ENCODE measurements around the gene CD6. TPM values are rescaled to one million over a fixed set of nuclear protein-coding genes. Genes with fewer than 3 reads are reported as not detected.

The CD6 gene
- total RNA-seq, 4 donors from 2014 or later = 0.16 to 0.25 TPM; not detected in 2

- no peaks in the 10 kb centered on the region for H3K36me3 ChIP-seq
- H3K4me1 ChIP-seq = no peaks in the 10 kb centered on the region
- intact Hi-C loops (cut with DNase I; ENCODE audit: low total_unique reads) (no loop called here), in situ Hi-C loops (cut with MboI; ENCODE audit: low sequenced_read_pairs in 4 of 4) (loop anchor here in 1 of 4 donors (25.0 kb wide), 1 partner anchor 110 kb away; no protein-coding TSS in a partner anchor)
- no peak overlapping the region for H3K4me3 ChIP-seq
- H3K27me3 ChIP-seq = no peaks in the 10 kb centered on the region
- ATAC-seq = no peak
- TF ChIP-seq POLR2A (IDR thresholded peaks at IDR 0.05) = no peak
- no peak for TF ChIP-seq CTCF (IDR thresholded peaks at IDR 0.05 in 4 of 5, conservative IDR thresholded peaks at IDR 0.05 in 1 of 5)
- DNase-seq = no peak
- no peak overlapping the region for H3K27ac ChIP-seq
- H3K9me3 ChIP-seq = no peaks in the 10 kb centered on the region
Observed at GRCh38 chr11:60977224-60977623, 5.7 kb downstream of the CD6 start.

- no peaks in the 10 kb centered on the region for H3K4me1 ChIP-seq
- in situ Hi-C loops (cut with MboI; ENCODE audit: low sequenced_read_pairs in 4 of 4) (loop anchor here in 1 of 4 donors (25.0 kb wide), 1 partner anchor 109 kb away; no protein-coding TSS in a partner anchor), intact Hi-C loops (cut with DNase I; ENCODE audit: low total_unique reads) (no loop called here)
- no peak for TF ChIP-seq CTCF (IDR thresholded peaks at IDR 0.05 in 4 of 5, conservative IDR thresholded peaks at IDR 0.05 in 1 of 5)
- TF ChIP-seq POLR2A (IDR thresholded peaks at IDR 0.05) = no peak
- H3K27ac ChIP-seq = no peak overlapping the region
- H3K27me3 ChIP-seq = no peaks in the 10 kb centered on the region
- DNase-seq (no peak), ATAC-seq (no peak)
- no peaks in the 10 kb centered on the region for H3K9me3 ChIP-seq
- H3K4me3 ChIP-seq = no peak overlapping the region
- H3K36me3 ChIP-seq = no peaks in the 10 kb centered on the region
Observed at GRCh38 chr11:60977836-60978235, 6.4 kb downstream of the CD6 start.

DNA sequence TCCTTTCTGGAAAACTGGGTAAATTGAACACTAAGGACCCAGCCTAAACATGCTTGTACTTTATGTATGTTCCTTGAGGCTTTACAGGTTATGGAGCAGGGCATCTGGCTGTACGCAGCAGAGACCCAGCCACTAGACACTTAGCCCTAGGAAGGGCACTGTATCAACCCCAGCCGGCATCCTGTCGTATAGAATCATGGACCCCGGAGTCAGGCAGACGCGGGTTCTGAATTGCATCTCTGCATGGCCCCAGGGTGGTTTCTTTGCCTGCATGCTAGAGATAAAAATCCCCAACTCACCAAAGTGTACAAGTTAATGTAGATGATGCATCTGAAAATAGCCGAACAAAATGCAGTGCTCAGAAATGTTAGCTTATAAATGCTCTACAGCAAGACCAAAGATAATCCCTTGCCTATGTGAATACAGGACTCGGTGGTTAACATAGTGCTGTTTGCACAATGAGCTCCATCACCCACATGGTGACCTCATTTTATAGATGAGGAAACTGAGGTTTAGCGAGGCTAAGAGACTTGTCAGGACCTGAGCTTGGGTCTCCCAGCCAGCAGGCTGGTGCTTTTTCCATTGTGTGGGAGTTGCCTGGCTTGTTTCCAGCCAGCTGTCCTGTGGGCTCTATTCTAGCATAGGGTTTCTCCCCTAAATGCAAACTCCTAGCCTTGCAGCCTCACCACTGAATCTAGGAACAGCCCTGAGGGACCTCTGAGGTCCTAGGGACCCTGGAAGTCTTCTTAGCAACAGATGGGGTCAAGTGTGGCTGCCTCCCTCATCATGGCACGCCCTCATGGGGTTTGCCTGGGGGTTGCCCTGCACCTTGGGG is 7.3 kb downstream of the CD6 start:
- intact Hi-C loops (cut with DNase I; ENCODE audit: low total_unique reads) = no loop called here
- Histone ChIP-seq H3K36me3 (no peaks in the 10 kb centered on the region), H3K4me1 (no peaks in the 10 kb centered on the region), H3K27ac (no peak overlapping the region), H3K4me3 (no peak overlapping the region), H3K9me3 (no peaks in the 10 kb centered on the region), H3K27me3 (no peaks in the 10 kb centered on the region)
- DNase-seq (no peak), ATAC-seq (no peak)
- no peak for TF ChIP-seq CTCF (IDR thresholded peaks at IDR 0.05 in 4 of 5, conservative IDR thresholded peaks at IDR 0.05 in 1 of 5)
- no peak for TF ChIP-seq POLR2A (IDR thresholded peaks at IDR 0.05)
- in situ Hi-C loops (cut with MboI; ENCODE audit: low sequenced_read_pairs in 4 of 4) = loop anchor here in 1 of 4 donors (25.0 kb wide), 1 partner anchor 109 kb away; no protein-coding TSS in a partner anchor

DNA sequence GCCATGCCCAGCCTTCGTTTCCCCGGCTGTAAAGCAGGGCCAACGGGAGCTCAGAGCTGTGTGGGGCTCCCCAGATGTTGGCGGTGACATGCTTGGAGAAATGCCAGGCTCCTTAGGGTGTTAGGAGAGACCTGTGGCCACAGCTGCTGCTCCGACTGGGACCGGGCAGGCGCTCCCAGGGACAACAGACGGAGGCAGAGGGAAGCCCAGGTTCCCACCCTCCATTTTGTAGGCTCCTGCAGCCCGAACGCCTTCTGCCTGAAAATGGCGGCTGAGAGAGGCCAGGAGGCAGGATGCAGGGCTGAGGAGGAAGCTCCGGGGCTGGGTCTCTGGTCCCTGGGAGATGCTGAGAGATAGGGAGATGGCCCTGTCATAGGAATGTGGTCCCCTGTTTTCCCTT is 10.0 kb downstream of the CD6 start:
- TF ChIP-seq CTCF (IDR thresholded peaks at IDR 0.05 in 4 of 5, conservative IDR thresholded peaks at IDR 0.05 in 1 of 5) (no peak), POLR2A (IDR thresholded peaks at IDR 0.05) (no peak)
- no peak for DNase-seq
- intact Hi-C loops (cut with DNase I; ENCODE audit: low total_unique reads) (no loop called here), in situ Hi-C loops (cut with MboI; ENCODE audit: low sequenced_read_pairs in 4 of 4) (loop anchor here in 1 of 4 donors (25.0 kb wide), 1 partner anchor 106 kb away; no protein-coding TSS in a partner anchor)
- Histone ChIP-seq H3K4me3 (no peak overlapping the region), H3K27ac (no peak overlapping the region), H3K9me3 (no peaks in the 10 kb centered on the region), H3K4me1 (no peaks in the 10 kb centered on the region), H3K36me3 (no peaks in the 10 kb centered on the region), H3K27me3 (no peaks in the 10 kb centered on the region)
- no peak for ATAC-seq
